ENCODE results near the gene ATAD3A.
"Not testable (repeated sequence)": the region's sequence is repeated elsewhere in the genome, so short reads cannot be mapped to it uniquely, and the experiment has no call there.

ATAD3A gene

GRCh38 chr1:1523651-1524050, 11.7 kb downstream of the ATAD3A start:
- not testable (repeated sequence) for DNase-seq (ENCODE audit: low read depth)

GRCh38 chr1:1524750-1525383, 12.9 kb downstream of the ATAD3A start:
- DNase-seq (ENCODE audit: low read depth) = not testable (repeated sequence)

- DNase-seq (ENCODE audit: low read depth) = not testable (repeated sequence)
Measured at GRCh38 chr1:1526476-1526875, 14.5 kb downstream of the ATAD3A start.

- DNase-seq (ENCODE audit: low read depth) = no peak
Measured at GRCh38 chr1:1527092-1527816, 15.3 kb downstream of the ATAD3A start.

GRCh38 chr1:1528301-1529267, 16.6 kb downstream of the ATAD3A start:
- no peak for DNase-seq (ENCODE audit: low read depth)

GRCh38 chr1:1529321-1529720, 17.4 kb downstream of the ATAD3A start:
- DNase-seq (ENCODE audit: low read depth) = no peak

- DNase-seq (ENCODE audit: low read depth) = no peak
Measured at GRCh38 chr1:1529936-1530335, 18.0 kb downstream of the ATAD3A start.

GRCh38 chr1:1531947-1532346, 20.0 kb downstream of the ATAD3A start:
- DNase-seq (ENCODE audit: low read depth) = no peak

- DNase-seq (ENCODE audit: low read depth) = not testable (repeated sequence)
Measured at GRCh38 chr1:1533176-1533893, 21.4 kb downstream of the ATAD3A start.

- not testable (repeated sequence) for DNase-seq (ENCODE audit: low read depth)
Measured at GRCh38 chr1:1533894-1534291, 21.9 kb downstream of the ATAD3A start.

GRCh38 chr1:1534401-1535154, 22.6 kb downstream of the ATAD3A start:
- no peak for DNase-seq (ENCODE audit: low read depth)

GRCh38 chr1:1535201-1536018, 23.4 kb downstream of the ATAD3A start:
- DNase-seq (ENCODE audit: low read depth) = no peak

GRCh38 chr1:1536019-1536937, 24.3 kb downstream of the ATAD3A start:
- no peak for DNase-seq (ENCODE audit: low read depth)

- no peak for DNase-seq (ENCODE audit: low read depth)
Measured at GRCh38 chr1:1536938-1537546, 25.1 kb downstream of the ATAD3A start.

- DNase-seq (ENCODE audit: low read depth) = no peak
Measured at GRCh38 chr1:1537626-1538250, 25.8 kb downstream of the ATAD3A start.

GRCh38 chr1:1538334-1538733, 26.4 kb downstream of the ATAD3A start:
- no peak for DNase-seq (ENCODE audit: low read depth)

- DNase-seq (ENCODE audit: low read depth) = no peak
Measured at GRCh38 chr1:1538989-1539309, 27.0 kb downstream of the ATAD3A start.

GRCh38 chr1:1539310-1540089, 27.5 kb downstream of the ATAD3A start:
- no peak for DNase-seq (ENCODE audit: low read depth)

Data from activated T-cell treated with anti-CD3 and anti-CD28 coated beads for 24 hours (primary cell).